Stromal cell of bone marrow (primary cell): ENCODE results near the gene SPATA31C1.
A peak's percentile ranks its signal among the peaks of the same experiment; 100 is the strongest.
"Not testable (repeated sequence)": the region's sequence is repeated elsewhere in the genome, so short reads cannot be mapped to it uniquely, and the experiment has no call there.

Experiments used
- DNase-seq: peaks from one replicate; pipeline ENCODE4 v3.0.0-alpha.2; 2012; ENCODE audit warnings: low read depth

SPATA31C1 gene

DNA sequence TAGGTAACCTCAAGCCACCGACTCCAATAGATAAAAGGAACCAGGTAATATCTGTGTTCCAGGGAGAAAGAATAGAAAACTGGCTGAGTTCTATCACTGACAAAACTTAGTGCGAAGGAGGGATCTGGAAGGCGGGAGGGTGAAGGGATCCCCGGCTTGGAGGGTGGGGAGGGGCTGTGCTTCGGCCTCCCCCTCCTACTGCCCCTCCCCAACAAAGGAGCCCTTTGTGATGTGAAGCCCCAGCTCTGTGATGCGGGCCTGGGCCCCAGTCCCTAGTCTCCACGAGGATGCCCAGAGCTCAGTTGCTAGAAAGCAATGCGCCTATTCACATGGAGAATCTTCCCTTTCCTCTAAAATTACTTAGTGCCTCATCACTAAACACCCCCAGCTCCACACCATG lies at the start of gene SPATA31C1:
Gene SPATA31C1 (plus strand): TSS at position 301 of the 400 bp plus-strand sequence.
- DNase-seq, result not testable (repeated sequence)

- DNase-seq, result no peak
Observed at GRCh38 chr9:87868175-87868574, 49.6 kb upstream of the SPATA31C1 start.

- DNase-seq, result no peak
Observed at GRCh38 chr9:87868635-87869034, 49.1 kb upstream of the SPATA31C1 start.

- DNase-seq, result no peak
Observed at GRCh38 chr9:87869082-87869481, 48.7 kb upstream of the SPATA31C1 start.

- no peak for DNase-seq
Observed at GRCh38 chr9:87871425-87872078, 46.2 kb upstream of the SPATA31C1 start.

DNA sequence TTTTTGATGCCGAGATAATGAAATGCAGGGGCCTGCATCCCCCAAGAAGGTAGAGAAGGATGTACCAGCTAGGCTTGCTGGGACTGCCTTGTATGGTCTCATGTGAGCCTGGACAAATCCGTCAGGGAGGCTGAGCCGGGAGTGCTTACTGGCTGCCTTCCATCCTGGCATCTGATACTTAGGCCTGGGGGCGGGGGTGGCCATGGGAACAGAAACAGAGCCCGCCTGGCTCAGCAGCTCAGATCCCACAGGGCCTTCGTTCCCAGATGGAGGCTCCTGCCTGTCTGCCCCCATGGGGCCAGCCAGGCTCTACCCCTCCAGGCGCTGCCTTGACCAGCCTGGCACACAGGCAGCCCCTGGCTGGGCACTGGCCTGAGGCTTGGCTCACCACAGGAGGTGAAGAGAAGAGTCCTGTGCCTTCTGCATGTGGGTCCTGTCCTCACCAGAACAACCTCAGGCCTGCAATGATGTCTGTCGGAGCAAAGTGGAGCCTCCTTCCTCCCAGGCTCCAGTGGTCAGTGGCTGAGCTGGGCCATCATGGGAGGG lies 45.6 kb upstream of the SPATA31C1 start:
- DNase-seq, result no peak

DNA sequence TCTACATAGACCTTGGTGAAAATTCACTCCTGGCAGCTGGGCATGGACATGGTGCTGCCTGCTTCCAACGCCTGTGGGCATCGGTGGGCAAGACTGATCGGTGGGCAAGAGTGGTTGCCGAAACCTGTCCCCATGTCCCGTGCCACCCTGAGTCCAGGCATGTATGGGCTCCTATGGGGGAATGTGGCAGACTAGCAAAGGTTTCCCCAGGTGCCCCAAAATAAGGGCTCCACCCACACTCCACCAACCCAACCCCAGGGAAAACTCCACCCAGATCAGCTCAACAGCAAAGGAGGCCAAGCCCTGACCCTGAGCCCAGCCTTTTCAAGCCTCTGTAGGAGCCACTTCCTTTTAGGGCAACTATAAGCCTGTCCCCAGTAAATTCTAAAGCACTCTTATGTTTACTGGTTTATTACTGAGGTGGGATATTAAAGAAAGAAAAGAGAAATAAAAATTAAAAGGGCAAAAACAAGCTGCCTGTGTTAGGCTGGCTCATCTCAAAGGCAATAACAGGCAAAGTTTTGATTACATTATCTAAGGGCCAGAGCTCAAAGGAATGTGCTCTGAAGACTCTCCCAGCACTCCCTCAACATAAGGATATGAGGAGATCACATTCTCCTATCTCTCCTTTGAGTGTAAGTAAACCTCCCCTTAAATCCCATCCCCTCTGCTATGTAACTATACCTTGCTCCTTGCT lies 44.0 kb upstream of the SPATA31C1 start:
- no peak for DNase-seq

DNA sequence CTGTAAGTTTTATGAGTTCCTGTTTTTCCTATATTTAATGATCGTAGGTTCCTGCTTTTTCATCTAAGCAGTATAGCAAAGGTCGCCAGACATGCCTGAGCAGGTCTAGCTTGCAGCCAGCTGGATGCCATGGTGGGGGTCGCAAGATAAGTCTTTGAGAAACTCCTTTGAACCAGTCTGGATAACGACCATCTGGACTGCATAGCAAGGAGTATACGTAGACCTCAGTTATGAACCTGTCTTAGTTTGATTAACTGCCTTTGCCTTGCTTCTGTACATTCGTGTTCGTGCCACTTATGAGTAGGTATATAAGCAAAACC lies 43.5 kb upstream of the SPATA31C1 start:
- no peak for DNase-seq

DNA sequence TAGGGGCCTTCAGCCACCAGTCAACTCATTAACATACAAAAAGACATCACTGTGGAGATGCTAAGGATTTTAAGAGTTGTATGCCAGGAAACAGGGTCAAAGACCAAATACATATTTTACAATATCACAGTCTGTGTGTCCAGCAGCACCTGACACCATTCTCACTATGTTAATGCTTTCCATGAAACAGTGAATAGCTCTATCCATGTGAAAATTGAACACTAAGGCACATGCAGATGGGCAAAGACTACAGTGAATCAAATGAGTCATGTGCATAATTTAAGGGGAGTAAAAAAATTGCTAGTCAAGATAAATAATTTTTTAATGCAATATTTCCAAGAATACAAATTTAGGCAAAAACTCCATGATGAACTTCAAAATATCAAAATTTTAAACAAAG lies 42.7 kb upstream of the SPATA31C1 start:
- DNase-seq, result no peak

- no peak for DNase-seq
Observed at GRCh38 chr9:87875831-87876545, 41.8 kb upstream of the SPATA31C1 start.

- DNase-seq, result no peak
Observed at GRCh38 chr9:87876708-87877107, 41.1 kb upstream of the SPATA31C1 start.

- peak; percentile 66 for DNase-seq
Observed at GRCh38 chr9:87878989-87879511, 38.7 kb upstream of the SPATA31C1 start.

DNA sequence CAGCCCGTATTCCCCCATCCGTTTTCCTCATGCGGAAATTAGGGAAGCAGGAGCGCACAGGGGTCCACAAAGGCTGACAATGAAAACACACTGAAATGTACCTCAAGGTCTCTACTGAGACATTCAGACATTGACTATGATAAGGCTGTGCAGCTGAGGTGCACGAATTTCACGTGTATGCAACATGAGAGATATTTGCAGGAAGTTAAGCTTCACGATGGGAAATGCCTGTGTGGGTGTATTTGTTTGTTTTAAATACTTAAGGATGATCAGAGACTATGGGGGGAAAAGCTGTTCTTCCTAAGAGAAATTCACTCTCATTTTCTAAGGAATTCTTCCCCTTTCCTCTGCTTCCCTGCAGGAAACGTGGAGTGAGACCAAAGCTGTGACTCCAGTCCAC lies 37.6 kb upstream of the SPATA31C1 start:
- DNase-seq, result no peak

DNA sequence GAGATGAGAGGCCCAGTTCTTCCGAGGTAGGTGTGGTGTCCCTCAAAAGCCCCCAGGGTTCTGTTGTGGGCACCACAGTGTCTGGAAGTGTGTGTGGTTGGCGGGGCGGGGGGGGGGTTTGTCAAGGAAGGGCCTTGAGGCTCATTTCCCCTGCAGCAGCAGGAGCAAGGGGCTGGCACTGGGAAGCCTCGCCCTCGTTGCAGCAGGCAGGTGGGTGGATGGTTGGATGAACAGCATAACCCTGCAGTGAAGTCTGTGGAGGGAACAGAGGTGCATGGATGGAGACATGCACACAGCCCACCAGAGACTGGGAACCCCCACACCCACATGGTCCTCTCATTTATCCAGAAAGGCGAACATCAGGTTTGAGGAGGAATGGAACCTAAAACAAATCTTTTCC lies 37.1 kb upstream of the SPATA31C1 start:
- no peak for DNase-seq

- DNase-seq, result no peak
Observed at GRCh38 chr9:87882627-87883026, 35.1 kb upstream of the SPATA31C1 start, which contains the start of gene SPATA31E1. Gene SPATA31E1, plus strand, starts transcription at chr9:87882877. Its CDS starts 15 bp downstream, at chr9:87882892.

GRCh38 chr9:87883274-87883673 lies 34.5 kb upstream of the SPATA31C1 start:
- no peak for DNase-seq

GRCh38 chr9:87883990-87884389 lies 33.8 kb upstream of the SPATA31C1 start:
- no peak for DNase-seq

- no peak for DNase-seq
Observed at GRCh38 chr9:87884578-87885459, 32.9 kb upstream of the SPATA31C1 start.

DNA sequence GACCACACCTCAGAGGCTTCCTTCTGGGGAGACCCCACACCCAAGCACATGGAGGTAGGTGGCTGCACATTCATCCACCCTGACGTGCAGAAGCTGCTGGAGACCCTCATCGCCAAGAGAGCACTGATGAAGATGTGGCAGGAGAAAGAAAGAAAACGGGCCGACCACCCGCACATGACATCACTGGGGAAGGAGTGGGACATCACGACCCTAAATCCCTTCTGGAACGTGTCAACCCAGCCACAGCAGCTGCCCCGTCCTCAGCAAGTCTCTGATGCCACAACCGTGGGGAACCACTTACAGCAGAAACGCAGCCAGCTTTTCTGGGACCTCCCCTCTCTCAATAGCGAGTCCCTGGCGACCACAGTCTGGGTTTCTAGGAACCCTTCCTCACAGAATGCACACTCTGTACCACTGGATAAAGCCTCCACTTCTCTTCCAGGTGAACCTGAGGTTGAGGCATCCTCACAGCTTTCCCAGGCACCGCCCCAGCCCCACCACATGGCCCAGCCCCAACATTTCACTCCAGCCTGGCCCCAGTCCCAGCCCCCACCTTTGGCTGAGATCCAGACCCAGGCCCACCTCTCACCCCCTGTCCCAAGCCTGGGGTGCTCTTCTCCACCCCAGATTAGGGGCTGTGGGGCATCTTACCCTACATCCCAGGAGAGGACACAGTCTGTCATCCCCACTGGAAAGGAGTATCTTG lies 32.1 kb upstream of the SPATA31C1 start:
- no peak for DNase-seq

- no peak for DNase-seq
Observed at GRCh38 chr9:87886210-87886932, 31.4 kb upstream of the SPATA31C1 start.
